ENCODE results near the gene RIT2.

The RIT2 gene

DNA sequence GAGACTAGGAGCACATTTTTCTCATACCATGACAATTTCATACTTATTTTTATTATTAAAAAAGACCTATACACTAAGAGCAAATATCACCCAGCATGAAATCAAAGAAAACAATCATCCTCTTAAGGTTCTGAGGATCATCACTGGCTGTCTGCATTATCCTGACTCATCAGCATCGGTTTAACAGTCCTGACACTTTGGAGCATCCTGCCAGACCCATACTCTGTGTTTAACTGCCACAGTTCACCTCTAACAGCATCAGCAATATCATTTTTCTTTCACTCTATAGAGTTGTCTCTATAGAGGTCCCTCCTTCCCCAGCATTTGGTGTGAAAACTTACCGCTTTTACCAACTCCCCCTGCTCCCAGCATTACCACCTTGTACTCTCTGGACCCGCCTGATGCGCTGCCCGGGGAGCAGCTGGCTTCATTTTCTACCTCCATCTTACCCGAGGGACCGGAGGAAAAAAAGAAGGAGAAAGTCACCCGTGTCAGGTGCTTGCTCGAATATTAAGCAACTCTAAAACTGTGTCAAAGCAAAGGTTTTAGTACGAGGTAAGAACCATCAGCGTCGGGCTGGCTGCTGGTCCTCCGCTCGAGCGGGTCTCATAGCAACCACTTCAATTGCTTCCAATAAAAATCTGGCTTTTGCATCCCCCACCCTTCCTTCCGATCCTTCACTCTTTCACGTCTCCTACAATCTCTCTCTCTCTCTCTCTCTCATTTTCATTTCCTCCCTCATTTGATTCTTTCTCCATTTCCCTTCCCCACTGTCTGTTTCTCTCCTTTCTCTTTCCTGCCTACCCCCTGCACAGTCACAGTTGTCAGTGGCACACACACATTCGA lies at the start of gene RIT2:
Gene RIT2, minus strand, starts transcription at position 610 of the 846 bp plus-strand sequence.
- DNase-seq (ENCODE audit: low read depth, low spot score) = no peak
- no peak within 1 kb of the TSS for H3K27ac ChIP-seq

DNA sequence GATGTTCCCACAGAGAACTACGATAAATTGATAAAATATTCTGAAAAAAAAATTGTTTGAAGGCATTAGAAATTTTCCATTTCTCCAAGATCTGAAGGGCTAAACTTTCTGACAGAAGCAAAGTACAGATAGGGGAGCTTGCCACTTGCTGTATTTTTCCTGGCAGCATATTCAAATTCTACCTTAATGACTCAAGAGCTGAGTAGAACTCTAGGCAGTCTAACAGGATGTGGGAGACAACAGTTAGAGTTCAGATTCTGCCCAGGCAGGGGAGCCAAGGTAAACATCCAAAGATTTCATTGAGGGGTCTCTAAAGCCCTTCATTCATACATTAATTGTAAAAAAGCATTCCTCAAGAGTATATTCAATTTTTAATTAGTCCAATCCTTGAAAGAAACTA lies 46.0 kb upstream of the RIT2 start:
- H3K27ac ChIP-seq = no peak overlapping the region
- DNase-seq (ENCODE audit: low read depth, low spot score) = no peak

DNA sequence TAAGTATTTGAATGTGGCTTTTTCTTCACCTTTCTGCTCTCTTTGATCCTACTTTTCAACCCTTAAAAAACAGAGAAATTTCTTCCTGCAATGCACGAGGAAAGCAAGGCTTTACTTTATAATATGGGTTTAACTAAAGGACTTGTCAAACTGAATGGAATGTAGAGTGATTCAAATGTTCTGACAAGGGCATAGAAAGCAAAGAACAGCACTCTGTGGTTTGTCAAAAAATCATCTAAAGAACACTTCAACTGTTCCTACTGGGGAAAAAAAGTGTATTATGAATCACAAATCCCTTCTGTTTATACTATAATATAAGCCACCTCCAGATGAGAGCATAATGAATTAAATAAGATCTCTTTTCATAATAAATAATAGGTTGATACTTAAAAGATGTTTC lies 45.0 kb upstream of the RIT2 start:
- no peak overlapping the region for H3K27ac ChIP-seq
- no peak for DNase-seq (ENCODE audit: low read depth, low spot score)

DNA sequence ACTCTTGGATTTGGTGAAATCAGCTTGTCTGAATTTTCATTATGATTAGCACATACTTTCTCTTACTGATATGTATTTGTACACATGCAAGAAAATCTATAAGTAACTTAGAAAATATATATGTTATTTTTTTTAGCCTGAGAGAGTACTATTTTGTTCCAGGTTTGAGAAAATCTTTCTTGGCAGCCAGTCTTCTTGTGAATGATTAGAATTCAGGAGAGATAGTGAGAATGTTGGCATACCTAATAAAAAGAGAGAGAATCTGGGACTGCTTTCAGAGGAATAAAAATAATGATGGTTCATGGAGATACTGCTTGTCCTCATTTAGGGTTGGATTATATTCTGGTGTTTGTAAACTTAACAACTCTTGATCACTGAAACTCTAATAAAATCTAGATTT lies 44.4 kb upstream of the RIT2 start:
- DNase-seq (ENCODE audit: low read depth, low spot score) = no peak
- no peak overlapping the region for H3K27ac ChIP-seq

DNA sequence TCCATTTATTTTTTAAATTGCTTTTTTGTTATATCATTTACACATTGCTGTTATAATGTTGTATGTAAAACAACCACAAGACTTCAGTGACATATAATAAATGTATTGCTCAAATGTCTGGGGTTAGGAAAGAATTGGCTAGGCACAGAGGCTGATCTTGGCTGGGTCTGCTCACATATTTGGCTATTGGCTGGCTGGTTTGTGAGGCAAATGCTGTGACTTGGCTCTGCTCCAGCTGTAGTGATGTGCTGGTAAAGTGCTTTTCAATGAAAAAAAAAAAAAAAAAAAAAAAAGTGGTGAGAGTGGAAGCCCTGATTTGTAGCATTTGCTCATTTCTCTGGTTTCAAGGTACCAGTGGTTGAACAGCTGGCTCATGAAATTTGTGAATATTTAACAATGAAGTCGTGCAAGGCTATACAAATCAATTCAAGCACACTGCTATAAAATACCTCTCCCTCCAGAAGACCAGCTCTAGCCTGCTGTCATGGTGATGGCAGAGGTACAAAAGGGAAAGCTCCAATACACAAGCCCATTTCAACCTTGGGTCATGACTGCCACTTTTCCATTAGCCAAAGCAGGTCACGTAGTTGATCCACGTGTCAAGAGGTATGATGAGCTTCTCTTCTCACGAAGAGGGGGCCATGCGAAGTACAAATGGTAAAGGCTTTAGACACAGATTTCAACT lies 43.7 kb upstream of the RIT2 start:
- DNase-seq (ENCODE audit: low read depth, low spot score) = no peak
- H3K27ac ChIP-seq = no peak overlapping the region

DNA sequence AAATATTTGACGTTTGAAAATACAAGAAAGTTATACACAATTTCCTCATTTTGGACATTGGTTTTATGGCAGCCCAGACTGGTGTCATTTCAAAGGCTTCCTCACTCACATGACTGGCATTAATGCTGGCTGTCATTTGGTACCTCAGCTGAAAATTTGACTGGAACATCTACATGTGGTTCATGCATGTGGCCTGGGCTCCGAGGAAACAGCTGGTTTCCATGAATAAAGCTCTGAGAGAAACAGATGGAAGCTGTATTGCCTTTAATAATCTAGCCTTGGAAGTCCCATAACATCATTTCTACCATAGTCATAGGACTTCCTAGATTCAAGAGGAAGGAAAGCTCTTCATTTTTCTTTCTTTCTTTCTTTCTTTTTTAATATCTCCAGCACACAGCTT lies 42.9 kb upstream of the RIT2 start:
- H3K27ac ChIP-seq = no peak overlapping the region
- DNase-seq (ENCODE audit: low read depth, low spot score) = no peak

DNA sequence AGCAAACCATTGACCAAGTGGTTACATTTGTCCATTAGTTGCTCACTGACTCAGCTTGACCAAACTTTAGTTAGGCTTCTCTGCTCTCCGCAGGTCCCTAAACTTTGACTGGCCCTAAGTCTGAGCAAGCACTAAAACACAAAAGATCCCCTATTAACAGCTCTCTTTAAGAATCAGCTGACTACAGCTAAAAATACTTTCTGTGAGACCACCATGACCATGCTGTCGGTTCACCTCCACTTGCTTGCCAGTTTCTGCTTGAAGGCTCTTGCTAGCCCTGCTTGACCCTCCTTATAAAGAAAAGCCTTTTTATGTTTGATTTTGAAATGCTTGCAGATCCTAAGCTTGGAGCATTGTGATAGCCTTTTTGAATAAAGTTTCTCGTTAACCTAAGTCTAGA lies 40.4 kb upstream of the RIT2 start:
- no peak for DNase-seq (ENCODE audit: low read depth, low spot score)
- no peak overlapping the region for H3K27ac ChIP-seq

DNA sequence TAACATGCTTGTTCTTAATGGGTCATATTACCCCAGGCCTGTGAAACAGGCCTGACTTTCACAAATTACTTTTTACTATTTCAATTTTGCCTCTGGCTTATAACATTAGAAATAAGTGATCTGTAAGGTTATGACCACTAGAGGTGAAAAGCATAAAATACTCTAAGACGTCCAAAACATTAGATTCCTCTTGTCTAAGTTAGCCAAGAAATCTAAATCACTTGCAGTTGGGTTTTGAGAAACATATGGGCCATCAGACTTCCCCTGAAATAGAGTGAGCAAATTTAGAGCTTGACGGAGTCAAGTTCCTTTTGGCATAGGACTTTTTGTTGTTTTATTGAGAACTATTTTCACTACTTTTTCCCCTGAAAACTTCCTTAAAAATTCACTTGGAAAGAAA lies 32.7 kb upstream of the RIT2 start:
- H3K27ac ChIP-seq = no peak overlapping the region
- DNase-seq (ENCODE audit: low read depth, low spot score) = no peak

DNA sequence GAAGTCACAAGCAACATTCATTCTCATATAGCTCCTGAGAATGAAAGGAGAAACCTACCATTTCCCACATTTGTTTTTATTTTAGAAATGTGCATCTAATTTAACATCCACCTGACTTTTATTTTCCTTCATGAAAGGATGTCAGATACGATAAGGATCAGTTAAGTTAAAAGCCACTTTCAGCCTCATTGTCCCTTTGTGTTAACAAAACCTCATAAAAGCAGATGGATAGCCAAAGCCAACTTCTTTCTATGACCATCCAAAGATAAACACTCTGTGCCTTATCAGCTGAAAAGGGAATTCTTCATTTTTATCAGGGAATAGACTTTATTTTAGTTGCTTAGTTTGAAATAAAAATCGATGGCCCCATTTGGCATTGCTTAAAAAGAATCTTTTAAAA lies 25.7 kb upstream of the RIT2 start:
- no peak for DNase-seq (ENCODE audit: low read depth, low spot score)
- no peak overlapping the region for H3K27ac ChIP-seq

DNA sequence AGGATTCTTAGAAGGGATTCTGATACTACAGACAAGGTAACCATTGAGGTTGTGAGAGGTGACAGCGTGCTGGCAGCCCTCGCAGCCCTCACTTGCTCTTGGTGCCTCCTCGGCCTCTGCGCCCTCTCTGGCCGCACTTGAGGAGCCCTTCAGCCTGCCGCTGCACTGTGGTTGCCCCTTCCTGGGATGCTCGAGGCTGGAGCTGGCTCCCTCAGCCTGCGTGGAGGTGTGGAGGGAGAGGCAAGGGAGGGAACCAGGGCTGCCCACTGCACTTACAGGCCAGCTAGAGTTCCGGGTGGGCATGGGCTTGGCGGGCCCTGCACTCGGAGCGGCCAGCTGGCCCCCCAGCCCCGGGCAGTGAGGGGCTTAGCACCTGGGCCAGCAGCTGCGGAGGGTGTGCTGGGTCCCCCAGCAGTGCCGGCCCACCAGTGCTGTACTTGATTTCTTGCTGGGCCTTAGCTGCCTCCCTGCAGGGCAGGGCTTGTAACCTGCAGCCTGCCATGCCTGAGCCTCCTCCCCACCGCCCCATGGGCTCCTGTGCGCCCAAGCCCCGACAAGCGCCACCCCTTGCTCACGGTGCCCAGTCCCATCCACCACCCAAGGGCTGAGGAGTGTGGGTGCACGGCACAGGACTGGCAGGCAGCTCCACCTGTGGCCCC lies 23.9 kb upstream of the RIT2 start:
- H3K27ac ChIP-seq = no peak overlapping the region
- no peak for DNase-seq (ENCODE audit: low read depth, low spot score)

DNA sequence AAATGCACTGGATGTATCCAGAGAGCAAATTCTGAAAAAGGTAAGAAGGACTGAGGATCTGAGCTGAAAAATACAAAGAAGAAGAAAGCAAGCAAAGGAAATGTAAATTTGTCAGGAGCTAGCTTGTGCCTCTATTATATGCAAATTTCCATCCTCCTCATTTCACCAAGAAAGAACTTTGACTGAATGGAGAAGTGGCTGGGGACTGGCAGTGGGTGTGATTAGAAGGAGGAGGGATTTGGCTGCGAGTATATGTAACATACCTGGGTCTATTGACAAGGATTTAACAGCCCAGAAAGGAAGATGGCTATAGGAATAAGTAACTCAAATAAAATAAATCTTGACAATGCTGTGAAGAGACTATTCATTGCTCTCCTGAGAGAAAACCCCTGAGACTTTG lies 19.4 kb upstream of the RIT2 start:
- DNase-seq (ENCODE audit: low read depth, low spot score) = no peak
- no peak overlapping the region for H3K27ac ChIP-seq

DNA sequence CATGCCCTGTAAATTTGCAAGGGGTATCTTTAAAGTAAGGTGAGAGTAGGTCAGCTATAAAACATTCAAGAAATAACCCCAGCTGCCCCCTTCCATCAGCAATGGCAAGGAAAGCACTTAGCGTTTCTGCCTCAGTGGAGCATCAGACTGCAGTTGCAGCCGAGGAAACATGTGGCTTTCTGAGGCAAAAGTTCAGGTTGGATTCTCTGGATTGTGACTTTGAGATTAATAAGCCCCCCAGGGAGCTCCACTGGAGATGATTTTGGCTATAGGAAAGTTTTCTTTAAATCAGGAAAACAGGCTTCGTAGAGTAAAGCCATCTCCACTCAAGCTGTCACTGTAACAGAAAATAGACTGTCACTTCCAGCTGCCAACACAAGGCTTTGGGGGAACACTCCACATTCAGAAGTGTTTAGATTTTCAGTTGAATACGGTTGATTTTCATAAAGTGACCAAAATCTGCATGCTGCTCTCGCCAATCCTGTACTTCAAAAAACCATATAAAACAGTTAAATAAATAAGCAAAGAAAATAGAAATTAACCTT lies 15.3 kb upstream of the RIT2 start:
- H3K27ac ChIP-seq = no peak overlapping the region
- DNase-seq (ENCODE audit: low read depth, low spot score) = no peak

DNA sequence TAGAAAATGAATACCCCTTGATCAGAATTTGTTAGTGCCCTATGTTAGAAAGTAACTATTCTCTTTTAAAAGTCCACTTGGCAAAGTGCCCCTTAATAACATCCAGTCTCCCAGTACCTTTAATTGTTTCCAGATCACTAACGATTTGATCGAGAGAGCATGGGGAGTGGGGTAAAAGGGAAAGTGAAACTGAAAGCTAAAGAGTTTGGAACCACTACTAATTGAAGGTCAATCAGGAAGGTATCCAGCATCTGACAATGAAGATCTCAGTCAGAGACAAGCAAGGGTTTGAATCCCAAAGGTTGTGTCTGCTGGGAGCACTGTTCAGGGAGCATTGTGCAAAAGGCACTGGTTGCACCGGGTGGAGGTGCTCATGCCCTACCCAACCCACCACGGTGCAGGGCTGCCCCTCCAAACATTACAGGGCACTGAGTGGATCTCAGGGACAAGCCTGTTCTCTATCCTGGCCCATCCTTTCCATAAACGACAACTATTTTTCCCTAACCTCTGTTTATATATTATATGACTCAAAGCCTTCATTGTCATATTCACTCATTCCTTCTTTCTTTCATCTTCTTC lies 14.6 kb upstream of the RIT2 start:
- no peak for DNase-seq (ENCODE audit: low read depth, low spot score)
- no peak overlapping the region for H3K27ac ChIP-seq

DNA sequence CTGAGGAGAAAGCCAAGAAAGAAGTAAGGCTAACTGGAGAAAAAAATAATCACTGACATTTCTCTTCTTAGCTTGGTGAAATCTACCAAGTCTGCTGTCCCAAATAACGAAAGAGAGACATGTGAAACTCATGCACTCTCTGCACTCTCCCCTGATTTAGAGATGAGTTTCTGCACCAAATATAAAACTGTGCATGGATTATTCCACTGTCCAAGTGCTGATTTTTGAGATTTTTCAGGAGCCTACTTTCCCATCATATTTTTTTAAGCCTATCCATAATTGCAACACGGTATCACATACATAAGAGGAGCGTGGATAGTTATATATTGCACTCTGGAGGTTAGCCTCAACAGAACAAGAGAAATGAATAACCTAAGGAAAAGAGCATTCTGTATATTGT lies 10.0 kb upstream of the RIT2 start:
- H3K27ac ChIP-seq = no peak overlapping the region
- DNase-seq (ENCODE audit: low read depth, low spot score) = no peak

DNA sequence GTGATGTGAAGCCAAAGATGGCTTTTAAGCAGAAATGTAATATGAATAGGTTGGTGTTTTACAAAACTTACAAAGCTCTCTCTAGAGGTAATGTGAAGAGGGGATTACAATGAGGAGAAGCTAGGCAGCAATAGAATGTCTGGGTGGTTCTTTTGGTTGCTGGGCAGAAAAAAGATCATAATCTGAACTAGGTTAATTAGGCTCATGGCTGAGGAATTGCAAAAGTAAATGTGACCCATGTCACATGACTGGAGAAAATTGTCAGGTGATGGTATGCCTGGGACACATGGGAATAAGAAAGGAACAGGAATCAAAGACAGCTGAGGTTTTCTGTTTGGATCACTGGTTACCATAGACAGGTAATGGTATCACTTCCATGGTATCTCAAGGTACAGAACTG lies 7.5 kb upstream of the RIT2 start:
- H3K27ac ChIP-seq = no peak overlapping the region
- DNase-seq (ENCODE audit: low read depth, low spot score) = no peak

DNA sequence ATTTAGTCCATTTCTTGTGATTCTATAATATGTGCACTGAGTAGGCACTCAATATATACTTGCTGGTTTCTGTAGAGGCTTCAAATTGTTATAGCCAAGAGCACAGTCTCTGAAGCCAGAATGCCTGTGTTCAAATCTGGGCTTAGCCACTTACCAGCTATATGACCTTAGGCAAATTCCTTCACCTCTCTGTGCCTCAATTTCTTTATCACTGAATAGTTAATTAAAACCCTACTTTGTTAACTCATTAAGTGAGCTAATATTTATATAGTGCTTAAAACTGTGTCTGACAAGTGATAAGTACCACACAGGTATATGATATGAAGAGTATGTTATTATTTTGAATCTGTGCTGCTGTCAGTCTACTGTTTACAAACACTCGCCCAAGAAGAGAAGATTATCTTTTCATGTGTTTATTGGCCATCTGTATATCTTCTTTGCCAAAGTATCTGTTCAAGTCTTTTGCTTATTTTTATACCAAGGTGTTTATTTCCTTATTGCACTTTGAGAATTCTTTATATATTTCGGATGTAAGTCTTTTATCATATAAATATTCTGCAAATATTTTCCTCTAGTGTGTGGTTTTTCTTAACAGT lies 1.3 kb upstream of the RIT2 start:
- no peak for DNase-seq (ENCODE audit: low read depth, low spot score)
- H3K27ac ChIP-seq = no peak overlapping the region

DNA sequence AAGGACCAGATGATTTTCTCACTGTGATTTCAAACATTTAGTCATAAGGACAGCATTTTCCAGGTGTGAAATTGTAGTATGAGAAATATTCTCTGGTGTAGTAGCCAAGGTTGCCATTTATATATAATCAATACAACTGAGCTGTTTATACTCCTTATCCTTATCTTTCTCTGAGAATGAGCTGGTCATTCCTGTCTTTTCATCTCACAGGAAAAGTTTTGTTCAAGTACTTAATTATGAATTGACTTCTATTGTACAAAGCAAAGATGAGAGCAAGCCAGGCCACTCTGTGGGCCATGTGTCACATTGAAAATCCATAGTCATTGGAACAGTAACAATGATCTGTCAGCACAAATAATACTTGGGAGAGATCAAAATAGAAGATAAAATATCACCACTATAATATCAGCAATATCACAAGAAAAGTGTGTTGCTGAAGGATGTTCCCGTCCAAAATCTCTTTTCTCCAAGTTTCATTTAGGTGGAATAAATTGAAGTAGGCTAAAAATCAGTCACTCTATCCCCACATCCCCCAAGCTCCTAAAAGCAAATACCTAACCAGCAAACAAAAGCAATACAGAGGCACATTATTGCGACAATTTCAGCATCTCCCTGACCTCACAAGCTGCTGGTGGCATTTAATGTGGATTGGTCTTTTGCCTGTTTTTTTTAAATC lies 2.1 kb downstream of the RIT2 start:
- no peak for DNase-seq (ENCODE audit: low read depth, low spot score)
- H3K27ac ChIP-seq = no peak overlapping the region

DNA sequence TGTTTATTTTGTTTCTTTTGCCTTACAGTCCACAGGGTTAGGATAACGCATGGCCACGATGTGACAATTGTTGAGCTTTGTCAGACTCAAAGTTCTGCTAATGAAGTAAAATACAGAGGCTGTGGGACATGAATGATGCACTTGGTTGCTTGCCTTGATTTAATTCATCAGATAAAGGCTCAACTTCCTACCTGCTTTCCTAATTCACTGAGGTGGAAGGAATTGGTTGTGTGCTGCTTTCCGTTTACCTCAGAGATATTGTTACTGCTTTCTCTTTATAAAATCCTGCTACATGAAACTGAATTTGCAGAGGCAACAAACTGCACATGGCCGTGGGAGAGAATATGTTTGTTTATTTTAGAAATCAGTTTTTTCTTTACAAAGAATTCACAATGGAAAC lies 6.6 kb downstream of the RIT2 start:
- no peak for DNase-seq (ENCODE audit: low read depth, low spot score)
- H3K27ac ChIP-seq = no peak overlapping the region

DNA sequence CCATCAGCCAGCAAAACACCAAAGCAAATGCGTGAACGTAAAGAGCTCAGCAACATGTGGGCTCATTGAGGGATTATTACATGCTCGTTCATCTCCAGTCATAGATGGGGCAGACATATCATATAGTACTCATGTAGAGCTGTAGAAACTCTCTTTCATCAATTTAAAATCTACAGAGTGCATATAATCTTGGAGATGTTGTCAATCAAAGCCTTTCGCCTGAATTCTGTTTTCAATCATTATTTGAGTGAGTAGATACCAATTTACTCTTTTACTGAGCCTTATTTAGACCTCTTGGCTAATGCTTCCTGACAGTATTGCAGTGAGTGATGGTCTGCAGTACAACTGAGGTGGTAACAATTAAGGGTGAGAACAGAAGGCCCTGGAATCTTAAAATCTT lies 7.0 kb downstream of the RIT2 start:
- no peak overlapping the region for H3K27ac ChIP-seq

DNA sequence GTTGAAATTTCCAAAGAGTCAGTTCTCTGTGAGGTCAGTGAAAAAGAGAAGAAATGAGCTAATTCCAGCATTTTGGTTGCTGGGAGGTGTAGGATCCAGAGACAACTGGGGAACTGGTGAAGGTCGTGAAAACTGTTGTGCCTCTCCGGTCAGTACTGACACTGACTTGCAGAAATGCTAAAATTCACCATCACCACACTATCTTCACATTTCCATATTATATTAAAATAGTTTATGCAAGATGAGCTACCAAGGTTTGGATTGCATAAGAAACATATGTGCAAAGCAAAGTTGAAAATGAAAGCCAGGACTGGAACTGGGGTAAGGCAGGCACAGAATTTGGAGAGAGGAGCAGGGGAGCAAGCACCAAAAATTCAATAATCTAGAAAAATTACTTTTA lies 21.8 kb downstream of the RIT2 start:
- DNase-seq (ENCODE audit: low read depth, low spot score) = no peak
- no peak overlapping the region for H3K27ac ChIP-seq

More for the DNA sequence above, 7.0 kb downstream of the RIT2 start:
- DNase-seq (ENCODE audit: low read depth, low spot score) = no peak

Measured in epithelial cell of prostate (primary cell).